DLD1 (cell line): ENCODE measurements around the gene IQCC.
"Not testable (repeated sequence)": the region's sequence is repeated elsewhere in the genome, so short reads cannot be mapped to it uniquely, and the experiment has no call there.

Experiments used
- in situ Hi-C: cut with HindIII; loops from 2 replicates; pipeline ENCODE4 v1.10.0; 2017; ENCODE audit warnings: low sequenced_read_pairs

IQCC gene

GRCh38 chr1:32205401-32206370, at the start of gene IQCC:
IQCC (plus strand) TSS chr1:32205671; CDS start chr1:32205682, 11 bp downstream.
- in situ Hi-C loops = no loop called here

DNA sequence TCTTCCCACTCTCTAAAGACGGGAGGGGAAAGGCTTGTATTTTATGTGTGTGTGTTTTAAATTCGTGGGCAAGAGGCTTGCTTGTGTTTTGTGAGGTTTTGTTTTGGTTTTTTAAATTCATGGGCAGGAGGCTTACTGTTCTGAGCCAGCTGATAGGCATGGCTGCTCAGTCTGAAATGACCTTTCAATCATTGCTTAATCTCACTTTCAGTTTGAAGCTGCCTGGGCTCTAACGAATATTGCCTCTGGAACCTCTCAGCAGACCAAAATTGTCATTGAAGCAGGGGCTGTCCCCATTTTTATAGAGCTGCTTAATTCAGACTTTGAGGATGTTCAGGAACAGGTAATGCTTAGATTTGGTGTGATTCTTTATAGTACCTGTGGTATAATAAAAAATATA, 46.3 kb upstream of the IQCC start:
- in situ Hi-C loops = no loop called here

GRCh38 chr1:32163405-32163804, 42.1 kb upstream of the IQCC start:
- in situ Hi-C loops = no loop called here

GRCh38 chr1:32165633-32166032, 39.8 kb upstream of the IQCC start:
- in situ Hi-C loops = not testable (repeated sequence)

GRCh38 chr1:32170991-32171390, 34.5 kb upstream of the IQCC start:
- in situ Hi-C loops = no loop called here

GRCh38 chr1:32172621-32173245, 32.7 kb upstream of the IQCC start:
- in situ Hi-C loops = no loop called here

DNA sequence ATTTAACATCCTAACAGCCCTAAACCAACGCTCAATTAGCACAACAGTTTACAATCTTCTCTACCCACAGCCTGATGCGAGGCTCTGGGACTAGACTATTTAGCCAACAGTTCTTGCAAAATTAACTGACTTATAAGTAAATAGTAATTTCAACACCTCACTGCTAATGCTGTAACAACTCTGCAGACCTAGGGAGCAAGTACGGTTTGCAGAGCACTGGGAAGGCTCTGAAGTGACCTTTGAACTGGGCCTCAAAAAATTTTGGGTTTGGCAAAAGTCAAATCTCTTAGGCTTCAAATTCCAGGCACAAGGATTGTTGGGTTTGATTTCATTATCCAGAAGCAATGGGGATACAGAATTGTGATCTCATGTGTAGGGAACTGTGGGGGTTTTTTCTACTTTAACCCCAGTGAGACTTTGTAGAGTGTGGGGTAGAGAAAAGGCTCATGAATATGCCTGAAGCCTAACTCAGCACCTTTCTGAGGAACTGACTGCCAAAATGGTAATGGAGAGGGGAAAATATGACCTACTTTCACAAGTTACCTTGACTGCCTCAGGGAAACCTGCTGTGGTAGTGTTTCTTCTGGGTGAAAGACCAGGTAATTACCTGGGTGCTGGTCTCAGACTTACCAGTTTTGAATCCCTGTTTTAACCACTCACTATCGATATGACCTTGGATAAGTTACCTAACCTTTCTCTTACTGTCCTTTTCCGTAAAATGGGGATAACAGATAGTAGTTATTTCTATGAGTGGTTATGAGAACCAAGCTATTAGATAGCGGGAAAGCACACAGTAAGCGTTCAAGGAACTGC, 26.9 kb upstream of the IQCC start:
- in situ Hi-C loops = no loop called here

GRCh38 chr1:32179193-32179442, 26.4 kb upstream of the IQCC start:
- in situ Hi-C loops = no loop called here

- in situ Hi-C loops = no loop called here
Measured at GRCh38 chr1:32179443-32180185, 25.9 kb upstream of the IQCC start, which contains the start of gene TXLNA. TXLNA (plus strand) TSS chr1:32179675; CDS start chr1:32180346, 671 bp downstream.

- in situ Hi-C loops = no loop called here
Measured at GRCh38 chr1:32180186-32181060, 25.0 kb upstream of the IQCC start.

DNA sequence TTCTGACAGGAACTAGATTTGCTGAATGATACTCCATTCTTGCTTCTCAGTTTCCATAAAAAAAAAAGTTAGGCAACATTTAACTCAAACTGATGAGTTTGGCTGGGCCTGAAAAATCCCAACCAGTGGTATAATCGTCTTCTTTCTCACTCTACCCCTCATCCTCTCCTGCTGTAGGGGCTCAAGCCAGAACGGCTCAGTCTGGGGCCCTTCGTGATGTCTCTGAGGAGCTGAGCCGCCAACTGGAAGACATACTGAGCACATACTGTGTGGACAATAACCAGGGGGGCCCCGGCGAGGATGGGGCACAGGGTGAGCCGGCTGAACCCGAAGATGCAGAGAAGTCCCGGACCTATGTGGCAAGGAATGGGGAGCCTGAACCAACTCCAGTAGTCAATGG, 24.4 kb upstream of the IQCC start:
- in situ Hi-C loops = no loop called here

DNA sequence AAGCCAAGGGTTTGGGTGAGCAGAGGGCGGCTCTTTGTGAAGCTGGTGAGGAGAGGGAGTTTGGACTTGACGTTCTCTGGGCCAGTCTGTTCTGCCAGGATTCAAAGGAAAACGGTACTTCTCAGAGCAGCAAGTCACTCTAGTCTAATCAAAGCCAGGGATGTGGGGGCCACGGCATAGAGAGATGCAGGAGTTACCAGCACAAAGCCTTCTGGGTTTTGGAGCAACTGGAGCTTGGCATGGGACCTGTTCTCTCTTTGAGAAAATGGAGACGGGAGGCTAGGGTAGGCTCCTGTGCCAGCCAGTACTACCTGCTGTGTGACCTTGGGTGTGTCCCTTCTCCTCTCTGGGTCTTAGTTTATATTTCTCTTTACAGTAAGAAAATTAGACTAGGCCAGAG, 23.9 kb upstream of the IQCC start:
- in situ Hi-C loops = no loop called here

DNA sequence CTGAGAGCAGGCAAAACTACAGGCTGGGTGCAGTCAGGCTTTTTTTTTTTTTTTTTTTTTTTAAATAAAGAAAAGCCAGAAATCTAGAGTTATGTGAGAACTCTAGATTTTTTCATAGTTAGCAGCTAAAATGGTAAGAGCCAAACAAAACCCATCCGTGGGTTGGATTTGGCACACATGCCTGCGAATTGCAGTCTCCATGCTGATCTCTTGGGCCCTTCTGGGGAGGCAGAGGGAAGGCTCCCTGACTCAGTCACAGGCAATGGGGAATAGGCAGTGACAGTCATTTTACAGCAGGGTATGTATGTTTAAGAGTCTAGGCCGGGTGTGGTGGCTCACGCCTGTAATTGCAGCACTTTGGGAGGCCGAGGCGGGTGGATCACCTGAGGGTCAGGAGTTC, 23.4 kb upstream of the IQCC start:
- in situ Hi-C loops = no loop called here

DNA sequence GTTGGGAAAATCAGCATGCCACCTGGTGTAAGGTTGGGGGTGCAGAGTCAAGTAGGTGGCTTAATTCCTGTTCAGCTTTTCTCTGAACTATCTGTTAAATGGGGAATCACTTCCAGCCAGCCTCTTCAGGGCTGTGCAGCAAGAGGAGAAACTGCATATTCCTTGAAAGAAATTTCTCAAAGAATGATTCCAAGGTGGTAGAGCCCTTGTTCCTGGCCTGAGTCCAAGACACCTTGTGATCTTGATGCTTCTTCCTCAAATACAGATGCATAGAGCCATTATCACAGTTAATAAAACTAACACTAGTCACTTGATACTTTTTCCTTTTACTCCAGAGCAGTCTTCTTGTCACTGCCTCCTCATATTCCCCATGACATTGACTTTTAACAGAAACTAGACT, 20.8 kb upstream of the IQCC start:
- in situ Hi-C loops = no loop called here

DNA sequence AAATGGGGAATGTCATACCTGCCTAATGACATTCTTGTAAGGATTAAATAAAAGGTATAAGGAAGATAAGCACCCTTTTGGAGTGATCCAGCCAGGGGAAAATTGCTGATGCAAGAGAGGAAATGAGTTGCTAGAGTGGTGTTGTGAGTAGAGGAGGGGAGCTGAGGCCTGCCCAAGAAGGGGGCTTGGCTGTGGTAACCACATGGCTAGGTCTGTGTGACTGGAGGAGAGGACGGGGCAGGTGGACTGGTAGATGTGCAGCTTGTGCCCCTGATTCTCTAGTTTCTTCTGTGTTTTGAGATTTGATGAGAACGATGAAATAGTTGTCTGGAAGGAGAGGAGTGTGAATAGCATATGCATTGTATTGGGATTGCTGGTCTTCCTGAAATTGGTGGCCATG, 19.4 kb upstream of the IQCC start:
- in situ Hi-C loops = no loop called here

DNA sequence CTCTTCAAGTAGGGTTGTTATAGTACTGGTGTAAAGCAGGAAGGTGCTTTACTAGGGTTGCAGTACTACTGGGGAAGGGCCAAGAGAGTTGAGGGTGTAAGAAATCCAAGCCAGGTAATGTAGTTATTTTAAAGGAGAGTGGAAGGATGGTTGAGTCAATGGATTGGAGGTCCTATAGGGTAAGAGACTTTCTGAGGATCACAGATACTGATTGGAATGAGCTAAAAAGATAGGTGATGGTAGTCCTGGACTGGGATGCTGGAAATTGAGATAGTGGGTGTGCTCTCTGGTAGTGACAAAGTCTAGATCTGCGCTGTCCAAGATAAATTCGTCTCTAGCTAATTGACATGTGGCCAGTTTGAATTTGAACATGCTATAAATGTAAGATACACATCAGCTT, 19.0 kb upstream of the IQCC start:
- in situ Hi-C loops = no loop called here

- in situ Hi-C loops = no loop called here
Measured at GRCh38 chr1:32187850-32188249, 17.6 kb upstream of the IQCC start.

- in situ Hi-C loops = no loop called here
Measured at GRCh38 chr1:32192220-32192948, 13.1 kb upstream of the IQCC start.

DNA sequence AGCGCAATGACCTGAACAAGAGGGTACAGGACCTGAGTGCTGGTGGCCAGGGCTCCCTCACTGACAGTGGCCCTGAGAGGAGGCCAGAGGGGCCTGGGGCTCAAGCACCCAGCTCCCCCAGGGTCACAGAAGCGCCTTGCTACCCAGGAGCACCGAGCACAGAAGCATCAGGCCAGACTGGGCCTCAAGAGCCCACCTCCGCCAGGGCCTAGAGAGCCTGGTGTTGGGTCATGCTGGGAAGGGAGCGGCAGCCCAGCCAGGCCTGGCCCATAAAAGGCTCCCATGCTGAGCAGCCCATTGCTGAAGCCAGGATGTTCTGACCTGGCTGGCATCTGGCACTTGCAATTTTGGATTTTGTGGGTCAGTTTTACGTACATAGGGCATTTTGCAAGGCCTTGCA, 10.5 kb upstream of the IQCC start:
- in situ Hi-C loops = no loop called here
